Lower lobe of right lung (tissue), 2 donors: ENCODE measurements around the gene TRMT1L. TPM values are rescaled to one million over a fixed set of nuclear protein-coding genes. Genes with fewer than 3 reads are reported as not detected.

ENCODE experiments used
- ATAC-seq, 2 donors: fragments of 200-7000 bp; cut with Tn5 transposase; one replicate each; pipeline ENCODE4 v1.9.1; 2020 to 2022; ENCODE audit warnings: mild to moderate bottlenecking in 2 of 2, moderate library complexity in 2 of 2
- DNase-seq: peaks from one replicate; pipeline ENCODE4 v3.0.0-alpha.2; 2020
- H3K27ac ChIP-seq: fragments of 200-600 bp; one replicate; pipeline ENCODE4 v1.8.0; 2022
- H3K27me3 ChIP-seq: fragments of 200-600 bp; one replicate; pipeline ENCODE4 v1.8.0; 2022; ENCODE audit warnings: low read depth
- H3K36me3 ChIP-seq: fragments of 200-600 bp; one replicate; pipeline ENCODE4 v1.8.0; 2022; ENCODE audit warnings: mild to moderate bottlenecking
- H3K4me1 ChIP-seq: fragments of 200-600 bp; one replicate; pipeline ENCODE4 v1.8.0; 2022
- H3K4me3 ChIP-seq: fragments of 200-600 bp; one replicate; pipeline ENCODE4 v1.8.0; 2022; ENCODE audit warnings: mild to moderate bottlenecking
- H3K9me3 ChIP-seq: fragments of 200-600 bp; one replicate; pipeline ENCODE4 v1.8.0; 2022
- CTCF ChIP-seq: fragments of 200-600 bp; IDR thresholded peaks from one replicate; pipeline ENCODE4 v1.8.0; 2022; ENCODE audit warnings: antibody characterized with exemption, mild to moderate bottlenecking
- intact Hi-C: fragments of 100-400 bp; cut with DNase I; formaldehyde crosslinking; loops from one replicate; pipeline ENCODE4 v1.11.0; 2022
- total RNA-seq: library from RNA; stranded (reverse); fragmentation: NEBNext Ultra II Directional; extraction: Animal tissue kit (Norgen Biotek cat#: 25700); gene quantifications from one replicate; pipeline ENCODE4 v1.2.1, GENCODE V29; 2021
- donor health status: DM: no; HTN: yes; CAD: no; lungs with severe emphysema.

TRMT1L gene
- total RNA-seq, 1 donor from 2014 or later = 14.9 TPM

- Histone ChIP-seq H3K9me3 (peaks cover 19% of the 10 kb centered on the region), H3K27ac (no peak overlapping the region), H3K27me3 (no peaks in the 10 kb centered on the region), H3K36me3 (no peaks in the 10 kb centered on the region), H3K4me1 (no peaks in the 10 kb centered on the region), H3K4me3 (no peak overlapping the region)
- no peak for DNase-seq
- intact Hi-C loops = no loop called here
- TF ChIP-seq CTCF = no peak
- ATAC-seq = no peak
Measured at GRCh38 chr1:185111873-185112272, 44.9 kb downstream of the TRMT1L start.

- H3K36me3 ChIP-seq = no peaks in the 10 kb centered on the region
- peaks cover 19% of the 10 kb centered on the region for H3K9me3 ChIP-seq
- DNase-seq = no peak
- no peak for ATAC-seq
- no peak overlapping the region for H3K27ac ChIP-seq
- H3K4me1 ChIP-seq = no peaks in the 10 kb centered on the region
- intact Hi-C loops = no loop called here
- no peak overlapping the region for H3K4me3 ChIP-seq
- H3K27me3 ChIP-seq = no peaks in the 10 kb centered on the region
- TF ChIP-seq CTCF = no peak
Measured at GRCh38 chr1:185110145-185110544, 46.6 kb downstream of the TRMT1L start.

GRCh38 chr1:185108321-185108720 is 48.4 kb downstream of the TRMT1L start:
- H3K36me3 ChIP-seq = no peaks in the 10 kb centered on the region
- intact Hi-C loops = no loop called here
- no peak for TF ChIP-seq CTCF
- H3K27ac ChIP-seq = no peak overlapping the region
- DNase-seq (no peak), ATAC-seq (no peak)
- peaks cover 19% of the 10 kb centered on the region for H3K9me3 ChIP-seq
- H3K4me1 ChIP-seq = no peaks in the 10 kb centered on the region
- H3K4me3 ChIP-seq = no peak overlapping the region
- H3K27me3 ChIP-seq = no peaks in the 10 kb centered on the region

- no peak for TF ChIP-seq CTCF
- H3K27me3 ChIP-seq = no peaks in the 10 kb centered on the region
- no peaks in the 10 kb centered on the region for H3K4me1 ChIP-seq
- peaks cover 13% of the 10 kb centered on the region for H3K36me3 ChIP-seq
- DNase-seq (no peak), ATAC-seq (no peak)
- no peak overlapping the region for H3K27ac ChIP-seq
- H3K9me3 ChIP-seq = peaks cover 19% of the 10 kb centered on the region
- H3K4me3 ChIP-seq = no peak overlapping the region
- intact Hi-C loops = no loop called here
Measured at GRCh38 chr1:185105121-185105520, 51.6 kb downstream of the TRMT1L start.

DNA sequence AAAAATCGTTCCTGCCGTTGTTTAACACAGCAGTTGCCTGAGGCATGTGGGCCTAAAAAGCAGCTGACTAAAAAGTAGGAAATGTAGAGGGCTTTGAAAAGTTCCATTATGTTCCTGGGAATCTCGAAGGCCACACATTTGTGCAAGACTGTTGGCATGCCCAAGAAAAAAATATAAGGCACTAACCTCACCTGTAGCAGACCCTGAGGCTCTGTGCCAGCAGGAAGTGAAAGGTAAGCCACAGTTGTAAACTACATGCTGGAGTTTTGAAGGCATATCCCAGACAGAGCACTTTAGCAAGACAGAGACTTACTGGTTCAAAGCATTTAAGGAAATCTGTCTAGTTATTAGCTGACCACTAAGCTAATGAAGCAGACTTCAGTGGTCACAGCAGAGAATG is 52.7 kb downstream of the TRMT1L start:
- H3K9me3 ChIP-seq = peaks cover 18% of the 10 kb centered on the region

More for the DNA sequence above, 52.7 kb downstream of the TRMT1L start:
- Histone ChIP-seq H3K27ac (no peak overlapping the region), H3K4me1 (no peaks in the 10 kb centered on the region), H3K36me3 (peaks cover 21% of the 10 kb centered on the region), H3K4me3 (no peak overlapping the region), H3K27me3 (no peaks in the 10 kb centered on the region)
- TF ChIP-seq CTCF = no peak
- ATAC-seq = no peak
- DNase-seq = no peak
- intact Hi-C loops = no loop called here
